HG03103 (cell line): Measurements from ENCODE around the gene HIPK2.

Source experiments
- ATAC-seq: cut with Tn5 transposase; IDR thresholded peaks from one replicate; pipeline ENCODE4 v1.9.1; 2021; ENCODE audit warnings: low read depth; ENCODE audit not compliant: unreplicated experiment

Gene HIPK2

GRCh38 chr7:139576179-139576973, 201.4 kb downstream of the HIPK2 start:
- no peak for ATAC-seq

GRCh38 chr7:139575338-139575680, 202.5 kb downstream of the HIPK2 start:
- no peak for ATAC-seq

- ATAC-seq, result no peak
Observed at GRCh38 chr7:139574618-139575337, 203.0 kb downstream of the HIPK2 start.

- no peak for ATAC-seq
Observed at GRCh38 chr7:139573871-139574270, 203.9 kb downstream of the HIPK2 start.

- no peak for ATAC-seq
Observed at GRCh38 chr7:139572704-139573385, 205.0 kb downstream of the HIPK2 start.

GRCh38 chr7:139572071-139572470, 205.7 kb downstream of the HIPK2 start:
- no peak for ATAC-seq

GRCh38 chr7:139571651-139572050, 206.1 kb downstream of the HIPK2 start:
- ATAC-seq, result no peak

- ATAC-seq, result no peak
Observed at GRCh38 chr7:139571190-139571589, 206.6 kb downstream of the HIPK2 start.

- ATAC-seq, result no peak
Observed at GRCh38 chr7:139570626-139571025, 207.2 kb downstream of the HIPK2 start.

GRCh38 chr7:139570119-139570518, 207.7 kb downstream of the HIPK2 start:
- ATAC-seq, result no peak

- ATAC-seq, result no peak
Observed at GRCh38 chr7:139568813-139569490, 208.8 kb downstream of the HIPK2 start.

GRCh38 chr7:139568346-139568675, 209.5 kb downstream of the HIPK2 start:
- ATAC-seq, result no peak

GRCh38 chr7:139567647-139568345, 210.0 kb downstream of the HIPK2 start:
- ATAC-seq, result no peak

- ATAC-seq, result no peak
Observed at GRCh38 chr7:139566736-139567646, 210.8 kb downstream of the HIPK2 start.

GRCh38 chr7:139566075-139566474, 211.7 kb downstream of the HIPK2 start:
- no peak for ATAC-seq

GRCh38 chr7:139563856-139564255, 213.9 kb downstream of the HIPK2 start:
- ATAC-seq, result no peak

GRCh38 chr7:139562961-139563565, 214.7 kb downstream of the HIPK2 start:
- ATAC-seq, result no peak

- no peak for ATAC-seq
Observed at GRCh38 chr7:139562491-139562890, 215.3 kb downstream of the HIPK2 start.

GRCh38 chr7:139560678-139561077, 217.1 kb downstream of the HIPK2 start:
- no peak for ATAC-seq
